NK-92 (cell line): ENCODE measurements around the gene WDFY3.
"Not testable (repeated sequence)": the region's sequence is repeated elsewhere in the genome, so short reads cannot be mapped to it uniquely, and the experiment has no call there.

ENCODE experiments used
- DNase-seq: peaks from one replicate; lab custom pipeline; 2025; ENCODE audit not compliant: unreplicated experiment; lab: John Stamatoyannopoulos, UW

The WDFY3 gene

DNA sequence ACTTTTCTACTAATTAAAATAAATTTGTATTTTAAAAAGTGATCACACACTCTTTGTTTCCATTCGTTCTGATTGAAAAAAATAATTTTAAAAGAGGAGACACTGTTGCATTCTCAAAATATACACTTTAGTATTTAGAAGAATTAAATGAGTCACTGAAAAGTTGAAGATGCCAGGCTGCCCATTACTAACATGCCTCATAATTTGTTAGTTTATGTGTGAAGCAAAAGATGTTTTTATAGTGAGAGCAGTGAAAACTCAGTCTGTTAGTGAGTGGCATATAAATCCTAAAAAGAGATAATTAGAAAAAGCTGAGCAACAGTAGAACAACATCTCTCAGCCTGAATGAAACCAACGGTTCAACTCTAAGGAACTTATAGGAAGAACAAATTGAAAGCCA is 240.1 kb downstream of the WDFY3 start:
- DNase-seq = no peak

- no peak for DNase-seq
Measured at GRCh38 chr4:84722720-84723119, 243.8 kb downstream of the WDFY3 start.

DNA sequence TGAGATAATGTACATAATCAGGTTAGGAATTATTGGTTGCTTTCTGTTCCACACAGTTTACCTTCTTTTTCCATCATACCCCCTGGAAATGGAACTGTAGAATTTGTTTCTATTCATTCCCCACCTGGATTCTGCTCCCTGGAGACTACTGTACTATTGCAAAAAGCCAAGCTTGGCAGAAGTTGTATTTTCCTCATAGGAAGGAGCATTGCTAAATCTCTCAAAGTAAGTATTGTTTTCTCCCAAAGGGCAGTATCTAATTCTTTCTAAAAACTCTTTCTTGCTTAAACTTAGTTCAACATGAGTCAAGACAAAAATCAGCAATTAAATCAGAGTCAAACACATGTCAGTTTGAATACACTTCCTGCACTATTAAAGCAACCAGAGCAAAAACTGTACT is 247.4 kb downstream of the WDFY3 start:
- no peak for DNase-seq

DNA sequence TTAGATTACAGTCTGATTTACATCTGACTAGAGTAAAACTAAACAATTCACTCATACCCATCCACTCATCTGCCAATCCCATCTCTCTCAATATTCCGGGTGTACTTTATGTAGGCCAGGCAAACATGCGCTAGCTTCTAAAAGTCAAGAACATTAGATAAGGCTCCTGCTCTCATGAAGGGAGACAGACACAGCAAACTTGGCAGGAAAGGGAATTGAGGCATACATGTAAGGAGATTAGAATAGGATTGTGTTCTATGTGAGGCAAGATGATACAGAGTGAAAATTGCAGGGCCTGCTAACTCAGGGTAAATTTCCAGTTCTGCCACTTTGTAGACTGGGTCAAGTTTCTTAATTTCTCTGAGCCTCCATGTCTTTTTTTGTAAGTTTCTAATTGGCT is 247.8 kb downstream of the WDFY3 start:
- DNase-seq = no peak

DNA sequence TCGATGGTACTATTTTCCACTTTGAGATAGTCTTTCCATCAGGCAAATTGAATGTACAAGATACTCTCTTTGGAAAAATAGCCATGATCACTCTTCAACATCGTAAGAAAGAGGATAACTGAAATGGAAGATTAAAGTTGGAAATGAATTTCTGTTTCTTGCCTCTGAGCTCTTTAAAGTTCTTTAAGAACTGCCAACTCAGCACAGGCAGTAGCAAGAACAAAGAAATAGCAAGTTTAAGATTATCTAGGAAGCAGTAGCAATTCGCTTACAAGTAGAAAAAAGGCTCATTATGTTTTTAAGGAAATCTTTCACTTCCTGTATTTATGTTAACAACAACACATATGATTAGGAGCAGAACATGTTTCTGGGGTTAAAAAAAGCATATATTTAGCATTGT is 255.9 kb downstream of the WDFY3 start:
- no peak for DNase-seq

- no peak for DNase-seq
Measured at GRCh38 chr4:84708406-84709135, 257.9 kb downstream of the WDFY3 start.

DNA sequence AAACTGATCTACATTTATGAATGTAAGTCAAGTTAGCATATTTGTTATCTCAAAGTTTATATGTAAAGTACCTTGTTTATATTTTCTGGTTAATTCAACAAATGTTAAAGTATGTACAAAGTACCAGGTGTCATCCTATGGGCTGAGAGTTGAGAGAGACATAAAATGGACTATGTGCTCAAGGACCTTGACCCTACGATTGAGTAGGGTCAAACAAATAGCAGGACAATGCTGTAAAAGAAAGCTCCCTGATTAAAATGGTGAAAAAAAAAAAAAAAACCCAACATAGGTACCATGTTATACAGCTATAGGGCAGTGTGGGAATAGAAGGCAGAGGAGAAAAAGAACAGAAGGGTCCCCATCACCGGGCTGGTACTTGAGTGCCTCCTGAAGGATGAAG is 260.2 kb downstream of the WDFY3 start:
- DNase-seq = no peak

DNA sequence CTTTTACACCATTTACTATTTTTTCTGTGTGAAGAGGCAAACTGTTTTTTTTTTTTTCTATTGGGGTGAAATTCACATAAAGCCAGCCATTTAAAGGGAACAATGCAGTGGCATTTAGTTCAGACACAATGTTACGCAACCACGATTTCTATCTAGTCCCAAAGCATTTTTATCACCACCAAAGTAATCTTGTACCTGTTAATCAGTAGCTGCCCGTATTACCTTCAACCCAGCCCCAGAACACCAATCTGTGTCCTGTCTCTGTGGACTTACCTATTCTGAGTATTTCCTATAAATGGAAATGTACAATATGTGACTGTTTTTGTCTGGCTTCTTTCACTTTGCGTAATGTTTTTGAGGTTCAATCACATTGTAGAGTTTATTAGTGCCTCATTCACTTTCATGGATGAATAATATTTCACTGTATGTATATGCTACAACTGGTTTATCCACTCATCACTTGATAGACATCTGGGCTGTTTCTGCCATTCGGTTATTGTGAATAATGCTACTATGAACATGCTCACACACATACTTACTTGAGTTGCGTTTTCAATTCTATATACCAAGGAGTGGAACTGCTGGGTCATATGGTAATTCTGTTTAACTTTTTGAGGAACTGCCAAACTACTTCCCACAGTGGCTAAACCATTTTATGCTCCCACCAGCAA is 267.4 kb downstream of the WDFY3 start:
- DNase-seq = no peak

GRCh38 chr4:84697615-84698201 is 268.8 kb downstream of the WDFY3 start:
- no peak for DNase-seq

- no peak for DNase-seq
Measured at GRCh38 chr4:84697159-84697558, 269.3 kb downstream of the WDFY3 start.

DNA sequence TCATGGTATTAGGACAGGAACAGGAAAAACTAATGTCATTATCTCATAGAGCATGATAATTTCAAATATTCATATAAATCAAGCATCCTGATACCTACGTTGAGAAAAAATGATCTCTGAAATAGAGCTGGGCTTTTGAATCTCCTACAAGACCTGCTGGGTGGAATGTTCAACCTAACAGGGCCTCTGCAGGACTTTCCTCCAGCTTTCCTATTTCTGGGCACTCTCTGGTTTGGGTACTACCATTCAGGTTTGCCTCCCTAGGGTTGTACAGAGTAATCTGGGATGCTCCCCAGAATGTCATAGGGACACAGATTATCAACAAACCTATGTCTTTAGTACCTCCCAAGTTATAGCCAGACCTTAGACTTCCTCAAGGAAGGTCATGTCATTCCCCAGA is 274.7 kb downstream of the WDFY3 start:
- DNase-seq = no peak

- DNase-seq = no peak
Measured at GRCh38 chr4:84691170-84691691, 275.3 kb downstream of the WDFY3 start.

- no peak for DNase-seq
Measured at GRCh38 chr4:84690481-84690880, 276.0 kb downstream of the WDFY3 start.

GRCh38 chr4:84689197-84689596 is 277.3 kb downstream of the WDFY3 start:
- DNase-seq = no peak

GRCh38 chr4:84688605-84689004 is 277.9 kb downstream of the WDFY3 start:
- no peak for DNase-seq

GRCh38 chr4:84685105-84685504 is 281.4 kb downstream of the WDFY3 start:
- DNase-seq = no peak

DNA sequence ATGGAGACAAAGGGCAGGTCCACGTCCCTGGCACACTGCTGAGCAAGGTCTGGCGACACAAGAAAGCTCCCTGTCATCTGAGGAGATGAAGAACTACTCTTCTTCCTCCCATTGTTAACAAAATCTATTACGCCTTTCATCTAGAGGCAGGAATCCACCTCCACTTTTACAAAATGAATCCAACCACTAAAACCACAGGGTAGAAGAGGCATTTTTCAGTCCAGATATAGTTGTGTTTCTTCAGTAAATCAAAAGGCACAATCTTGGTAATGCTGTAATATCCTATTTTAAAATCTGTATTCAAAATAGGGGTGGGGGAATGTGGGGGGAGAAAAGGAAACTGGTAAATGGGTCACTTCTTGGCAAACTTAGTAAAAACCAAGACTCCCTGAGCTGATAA is 282.1 kb downstream of the WDFY3 start:
- DNase-seq = no peak

DNA sequence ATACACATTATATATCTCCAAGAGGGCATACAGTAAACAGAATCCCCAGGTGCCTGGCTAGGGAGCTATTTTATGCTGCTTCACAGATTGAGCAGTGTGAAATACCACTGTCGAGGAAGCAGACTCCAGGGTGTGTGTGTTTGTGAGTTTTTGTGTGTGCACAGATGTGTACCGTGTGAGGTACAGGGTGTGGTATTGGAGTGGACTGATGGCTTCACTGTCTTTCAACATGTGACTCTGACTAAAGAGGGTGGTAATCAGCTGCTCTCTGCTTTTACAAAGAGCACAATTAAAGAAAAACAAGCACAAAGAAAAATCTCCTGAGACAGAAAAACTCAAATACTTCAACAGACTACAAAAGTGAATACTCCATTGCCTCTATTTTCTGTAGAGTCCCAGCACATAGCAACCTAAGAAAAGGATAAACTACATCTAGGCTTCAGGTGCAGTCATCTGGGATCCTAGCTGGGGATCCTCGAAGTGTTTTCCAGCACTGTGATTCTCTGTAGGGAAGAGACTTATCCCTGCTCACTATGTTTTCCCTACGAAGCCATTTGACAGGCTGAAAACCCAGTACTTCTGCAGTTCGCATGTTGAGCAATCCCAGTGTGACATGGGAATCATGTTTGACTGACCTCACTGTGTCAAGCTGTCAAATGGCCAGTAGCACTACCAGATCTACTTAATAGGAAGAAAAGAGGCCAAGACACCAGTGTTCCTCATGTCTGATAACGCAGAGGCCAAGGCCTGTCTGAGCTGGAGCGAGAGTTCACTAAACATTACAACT is 283.2 kb downstream of the WDFY3 start:
- no peak for DNase-seq

DNA sequence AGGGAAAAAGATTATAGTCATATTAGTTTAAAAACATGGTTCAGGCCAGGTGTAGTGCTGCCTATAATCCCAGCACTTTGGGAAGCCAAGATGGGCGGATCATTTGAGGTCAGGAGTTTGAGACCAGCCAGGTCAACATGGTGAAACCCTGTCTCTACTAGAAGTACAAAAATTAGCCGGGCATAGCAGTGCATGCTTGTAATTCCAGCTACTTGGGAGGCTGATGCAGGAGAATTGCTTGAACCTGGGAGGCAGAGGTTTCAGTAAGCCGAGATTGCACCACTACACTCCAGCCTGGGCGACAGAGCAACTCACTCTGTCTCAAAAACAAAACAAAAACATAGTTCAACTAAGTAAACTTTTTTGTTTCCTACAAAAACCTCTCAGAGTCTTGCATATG is 283.8 kb downstream of the WDFY3 start:
- not testable (repeated sequence) for DNase-seq

GRCh38 chr4:84681486-84682274 is 284.8 kb downstream of the WDFY3 start:
- DNase-seq = no peak

DNA sequence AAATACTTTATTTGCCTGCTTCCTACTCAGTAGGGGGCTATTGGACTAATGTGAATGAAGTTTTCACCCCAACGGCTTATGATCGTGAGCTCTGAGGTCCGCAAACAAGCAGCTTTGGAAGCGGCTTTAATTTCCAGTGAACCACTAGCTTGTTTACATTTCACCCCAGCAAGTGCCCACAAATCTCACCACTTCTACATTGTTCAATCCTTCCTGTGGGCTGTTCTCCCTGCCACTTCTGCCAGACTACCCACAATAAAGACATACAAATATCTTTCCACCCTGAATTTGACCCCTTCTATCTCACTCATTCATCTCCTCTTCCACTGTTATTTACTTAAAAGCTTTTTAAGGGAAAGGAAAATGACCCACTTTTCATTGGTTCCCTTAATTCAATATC is 285.5 kb downstream of the WDFY3 start:
- no peak for DNase-seq
